ENCODE results near the gene PTPN18. TPM values are rescaled to one million over a fixed set of nuclear protein-coding genes. Genes with fewer than 3 reads are reported as not detected.

Gene PTPN18
- total and polyA plus RNA-seq, 2 donors (not counting 3 experiments of a cell fraction or from before 2014, with no cell fraction given) = 39.4 to 39.6 TPM

GRCh38 chr2:130342020-130342532, 13.8 kb upstream of the PTPN18 start:
- no peaks in the 10 kb centered on the region for H3K9me3 ChIP-seq (replicated peaks; ENCODE audit: control insufficient read depth, insufficient read depth, low read length)
- no peaks in the 10 kb centered on the region for H3K9me1 ChIP-seq (replicated peaks; ENCODE audit: control insufficient read depth, extremely low read depth, insufficient read depth, low read length)
- H3K36me3 ChIP-seq (ENCODE audit: control insufficient read depth in 2 of 2, extremely low read depth in 1 of 2, insufficient read depth in 2 of 2, low read length in 2 of 2) = peaks cover 4 to 26% of the 10 kb centered on the region in 2 experiments
- H4K20me1 ChIP-seq (replicated peaks; ENCODE audit: control insufficient read depth, extremely low read depth, insufficient read depth, low read length) = no peaks in the 10 kb centered on the region
- intact Hi-C loops (cut with micrococcal nuclease) (loop anchor here (1.0 to 10.0 kb wide), 4 partner anchors 13 to 753 kb away; partner anchors contain the start of genes FAM168B and SMPD4), dilution Hi-C loops (cut with MboI; ENCODE audit: extremely low pct_ligation_motif_present, low sequenced_read_pairs) (no loop called here)
- H3K9ac ChIP-seq (replicated peaks; ENCODE audit: extremely low read depth, insufficient read depth, low read length) = peak overlapping the region; percentile 86
- TF ChIP-seq FOS (IDR thresholded peaks at IDR 0.05; ENCODE audit: borderline replicate concordance, insufficient read depth, low read length) (no peak), EZH2 (IDR thresholded peaks at IDR 0.05; ENCODE audit: borderline replicate concordance, low read depth, low read length, severe bottlenecking) (no peak), GATA2 (IDR thresholded peaks at IDR 0.05; ENCODE audit: insufficient read depth, insufficient read length, low read depth, low read length) (no peak), CTCF (IDR thresholded peaks at IDR 0.05; ENCODE audit: extremely low read depth in 1 of 2, insufficient read depth in 1 of 2, low read depth in 1 of 2, low read length in 2 of 2) (no peak), POLR2A (IDR thresholded peaks at IDR 0.05; ENCODE audit: low read depth, low read length) (no peak), MYC (IDR thresholded peaks at IDR 0.05; ENCODE audit: low read depth, low read length) (no peak), POLR2AphosphoS5 (IDR thresholded peaks at IDR 0.05; ENCODE audit: insufficient read depth, low read depth, low read length) (no peak), JUN (IDR thresholded peaks at IDR 0.05; ENCODE audit: borderline replicate concordance, insufficient read depth, insufficient read length, low read depth) (no peak)
- TF ChIP-seq, protein P1, sequence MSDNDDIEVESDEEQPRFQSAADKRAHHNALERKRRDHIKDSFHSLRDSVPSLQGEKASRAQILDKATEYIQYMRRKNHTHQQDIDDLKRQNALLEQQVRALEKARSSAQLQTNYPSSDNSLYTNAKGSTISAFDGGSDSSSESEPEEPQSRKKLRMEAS (IDR thresholded peaks at IDR 0.05; ENCODE audit: insufficient read depth, insufficient read length) = no peak
- H3K27ac ChIP-seq (ENCODE audit: insufficient read depth, low read depth, low read length) = peak overlapping the region; percentile 81
- no peak for FAIRE-seq
- no peaks in the 10 kb centered on the region for H3K27me3 ChIP-seq (ENCODE audit: control insufficient read depth in 2 of 2, insufficient read depth in 2 of 2, low read length in 2 of 2)
- H3K4me1 ChIP-seq (ENCODE audit: control insufficient read depth, extremely low read depth, insufficient read depth, low read length) = peaks cover 13% of the 10 kb centered on the region
- BruUV-seq (replicated peaks) = TSS peak; percentile 61
- DNase-seq (ENCODE audit: low read depth, low spot score) = peak; percentile 97
- peak overlapping the region; percentile 98 for H2AFZ ChIP-seq (ENCODE audit: low read depth, low read length)
- CTCF ChIA-PET = interaction anchor here (0.5 to 3.2 kb wide), 13 partner anchors 8 to 1147 kb away, joined by 3 to 37 read pairs (median 6); partner anchors contain the start of genes MZT2B, PTPN18 and SMPD4
- peaks cover 14% of the 10 kb centered on the region for H3K79me2 ChIP-seq (ENCODE audit: control insufficient read depth, insufficient read depth, low read length)
- POLR2A ChIA-PET = interaction anchor here (0.9 to 3.1 kb wide), 4 partner anchors 9 to 161 kb away, joined by 4 to 17 read pairs (median 8); partner anchors contain the start of genes PTPN18 and SMPD4
- peak overlapping the region; percentile 88 for H3K4me2 ChIP-seq (ENCODE audit: insufficient read depth, low read length)
- H3K4me3 ChIP-seq (replicated peaks in 1 of 3; ENCODE audit: insufficient read depth in 1 of 3, low read depth in 1 of 3, low read length in 3 of 3) = peak overlapping the region; percentile 52 to 92 (median 83)
